Gastroesophageal sphincter (tissue), 3 donors: ENCODE results near the gene RPLP1.

Experiments
- POLR2A ChIP-seq, 2 donors: fragments of 450-650 bp; IDR thresholded peaks; one replicate each; pipeline ENCODE4 v1.6.1; 2017; ENCODE audit warnings: antibody characterized with exemption in 2 of 2, mild to moderate bottlenecking in 2 of 2, moderate library complexity in 1 of 2
- TF ChIP-seq, protein P1 (sequence below), 4 experiments: fragments of 200-600 bp in 2 of 4; fragments of 450-650 bp in 2 of 4; sonication (generic) in 1 of 4; IDR thresholded peaks; one replicate each; pipeline ENCODE4 v1.5.1; 2017 to 2019; ENCODE audit warnings: antibody characterized with exemption in 4 of 4, mild to moderate bottlenecking in 2 of 4, moderate library complexity in 2 of 4

DNA sequence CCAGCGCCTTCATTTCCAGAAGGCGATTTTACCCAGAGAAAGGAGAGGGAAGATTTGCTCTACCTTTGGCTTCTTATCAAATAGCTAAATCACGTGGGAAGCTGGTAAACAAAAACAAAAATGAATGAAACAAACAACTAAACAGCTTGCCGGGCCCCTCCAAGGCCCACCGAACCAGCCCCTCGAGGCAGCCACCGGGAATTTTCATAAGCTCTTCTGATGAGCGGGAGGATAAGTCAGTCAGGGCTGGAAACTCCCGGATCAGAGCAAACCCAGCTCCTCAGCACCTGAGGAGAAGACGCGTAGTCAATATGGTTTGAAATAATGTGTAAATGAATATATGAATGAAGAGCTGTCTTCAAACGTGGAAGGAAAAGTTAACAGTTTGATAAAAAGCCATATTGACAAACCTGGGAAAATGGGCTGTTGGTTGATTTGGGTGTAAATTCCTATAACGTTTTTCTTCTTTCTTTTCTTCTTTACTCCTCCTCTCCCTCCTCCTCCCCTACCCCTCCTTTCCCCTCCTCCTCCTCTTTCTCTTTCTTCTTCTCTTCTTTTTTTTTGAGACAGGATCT is 10.7 kb downstream of the RPLP1 start:
- TF ChIP-seq, protein P1, sequence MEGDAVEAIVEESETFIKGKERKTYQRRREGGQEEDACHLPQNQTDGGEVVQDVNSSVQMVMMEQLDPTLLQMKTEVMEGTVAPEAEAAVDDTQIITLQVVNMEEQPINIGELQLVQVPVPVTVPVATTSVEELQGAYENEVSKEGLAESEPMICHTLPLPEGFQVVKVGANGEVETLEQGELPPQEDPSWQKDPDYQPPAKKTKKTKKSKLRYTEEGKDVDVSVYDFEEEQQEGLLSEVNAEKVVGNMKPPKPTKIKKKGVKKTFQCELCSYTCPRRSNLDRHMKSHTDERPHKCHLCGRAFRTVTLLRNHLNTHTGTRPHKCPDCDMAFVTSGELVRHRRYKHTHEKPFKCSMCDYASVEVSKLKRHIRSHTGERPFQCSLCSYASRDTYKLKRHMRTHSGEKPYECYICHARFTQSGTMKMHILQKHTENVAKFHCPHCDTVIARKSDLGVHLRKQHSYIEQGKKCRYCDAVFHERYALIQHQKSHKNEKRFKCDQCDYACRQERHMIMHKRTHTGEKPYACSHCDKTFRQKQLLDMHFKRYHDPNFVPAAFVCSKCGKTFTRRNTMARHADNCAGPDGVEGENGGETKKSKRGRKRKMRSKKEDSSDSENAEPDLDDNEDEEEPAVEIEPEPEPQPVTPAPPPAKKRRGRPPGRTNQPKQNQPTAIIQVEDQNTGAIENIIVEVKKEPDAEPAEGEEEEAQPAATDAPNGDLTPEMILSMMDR (IDR thresholded peaks at IDR 0.05), result no peak
- TF ChIP-seq POLR2A (IDR thresholded peaks at IDR 0.05), result no peak
